Dendritic cell treated with granulocyte-macrophage colony-stimulating factor and Interleukin-4, amounts not matched to agents 40 ng/mL and 50 ng/mL, for 4 days (primary cell): Measurements from ENCODE around the gene RYR2.

Experiments used
- H3K27ac Mint-ChIP-seq: one replicate; pipeline ENCODE4 v1.8.0; 2022; ENCODE audit warnings: mild to moderate bottlenecking, mixed read lengths
- H3K27me3 Mint-ChIP-seq: one replicate; pipeline ENCODE4 v1.8.0; 2022; ENCODE audit warnings: mild to moderate bottlenecking, mixed read lengths
- H3K36me3 Mint-ChIP-seq: one replicate; pipeline ENCODE4 v1.8.0; 2022; ENCODE audit warnings: low read depth, mixed read lengths
- H3K4me1 Mint-ChIP-seq: one replicate; pipeline ENCODE4 v1.8.0; 2022; ENCODE audit warnings: low read depth, mixed read lengths
- H3K4me3 Mint-ChIP-seq: one replicate; pipeline ENCODE4 v1.8.0; 2022; ENCODE audit warnings: mild to moderate bottlenecking, moderate library complexity, mixed read lengths
- H3K9me3 Mint-ChIP-seq: one replicate; pipeline ENCODE4 v1.8.0; 2022; ENCODE audit warnings: mixed read lengths
- intact Hi-C: fragments of 100-400 bp; cut with micrococcal nuclease; formaldehyde crosslinking; loops from one replicate; pipeline ENCODE4 v1.15.0; 2022

Gene RYR2

DNA sequence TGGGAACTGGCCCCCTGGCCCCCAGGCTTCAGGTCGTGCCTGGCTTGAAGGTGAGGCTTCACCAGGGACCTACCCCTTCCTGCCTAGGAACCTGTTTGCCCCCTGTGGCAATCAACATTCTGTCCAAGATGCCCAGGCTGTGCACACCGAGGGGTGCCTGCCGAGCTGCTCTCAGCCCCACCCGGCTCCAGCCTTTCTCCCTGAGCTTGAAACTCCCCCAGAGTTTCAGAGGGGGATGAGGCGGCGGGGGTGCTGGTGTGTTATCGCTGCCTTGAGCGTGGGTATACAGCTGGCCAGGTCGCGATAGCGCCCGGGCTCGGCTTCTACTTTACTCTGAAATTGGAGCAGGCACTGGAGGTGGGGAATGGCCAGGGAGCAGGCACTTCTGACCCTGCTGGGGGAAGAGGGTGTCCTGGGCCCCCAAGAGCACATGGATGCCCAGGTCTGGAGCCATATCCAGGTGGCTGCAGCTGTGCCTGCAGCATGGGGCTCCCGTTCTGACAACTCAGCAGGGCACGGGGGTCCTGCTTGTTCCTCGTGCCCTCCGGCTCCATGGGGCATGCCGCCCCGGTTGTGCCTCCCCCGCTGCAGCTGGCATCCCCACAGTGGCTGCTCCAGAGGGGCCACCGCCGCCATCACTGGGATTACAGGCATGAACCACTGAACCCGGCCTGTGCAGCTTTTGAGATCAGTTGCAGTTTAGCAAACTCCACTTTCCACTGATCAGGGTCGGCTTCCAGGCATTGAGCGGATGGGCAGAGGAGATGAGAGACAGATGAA is 29.8 kb downstream of the RYR2 start:
- peaks cover 24% of the 10 kb centered on the region for H3K9me3 Mint-ChIP-seq
- intact Hi-C loops = no loop called here
- no peaks in the 10 kb centered on the region for H3K27me3 Mint-ChIP-seq
- H3K36me3 Mint-ChIP-seq = no peaks in the 10 kb centered on the region
- no peak overlapping the region for H3K27ac Mint-ChIP-seq
- H3K4me3 Mint-ChIP-seq = no peak overlapping the region
- H3K4me1 Mint-ChIP-seq = no peaks in the 10 kb centered on the region

- Mint-ChIP-seq H3K27me3 (no peaks in the 10 kb centered on the region), H3K9me3 (peaks cover 24% of the 10 kb centered on the region), H3K4me3 (no peak overlapping the region), H3K4me1 (no peaks in the 10 kb centered on the region), H3K36me3 (no peaks in the 10 kb centered on the region), H3K27ac (no peak overlapping the region)
- intact Hi-C loops = no loop called here
These were observed 32.6 kb downstream of the RYR2 start for GRCh38 chr1:237074371-237075117.

DNA sequence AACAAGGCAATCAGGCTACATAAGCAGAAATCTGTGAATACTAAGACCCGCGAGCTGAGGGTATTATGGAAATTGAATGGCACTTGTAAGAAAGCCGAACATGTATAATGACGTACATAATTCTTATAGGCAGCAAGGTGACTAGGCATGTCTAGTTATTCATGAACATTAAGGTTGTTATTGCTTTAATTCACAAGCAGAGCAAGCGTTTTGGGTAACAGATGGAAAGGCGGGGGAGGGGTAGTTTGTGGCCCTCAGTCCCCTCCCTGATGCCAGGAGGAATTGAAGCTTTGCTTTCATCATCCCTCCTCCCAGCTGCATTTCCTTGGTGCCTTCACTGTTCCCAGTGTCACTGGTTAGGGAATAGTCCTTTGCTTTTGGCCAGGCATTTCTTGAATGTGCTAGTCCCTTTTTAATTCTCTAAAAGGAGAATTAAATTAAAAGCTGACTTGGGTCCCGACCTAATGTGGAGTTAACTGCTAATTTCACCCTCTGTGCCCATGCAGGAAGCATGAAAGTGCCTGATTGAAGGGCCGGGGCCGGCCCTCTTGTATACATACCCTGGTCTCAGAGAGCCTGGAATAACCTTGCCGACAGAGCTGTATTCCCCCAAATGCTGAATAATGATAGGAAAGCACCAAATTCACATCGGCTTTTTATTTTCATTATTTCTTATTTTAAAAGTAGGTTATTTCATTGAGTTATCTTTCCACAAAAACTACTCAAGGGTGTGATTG is 42.5 kb downstream of the RYR2 start:
- Mint-ChIP-seq H3K4me3 (no peak overlapping the region), H3K9me3 (no peaks in the 10 kb centered on the region), H3K4me1 (no peaks in the 10 kb centered on the region), H3K27ac (no peak overlapping the region), H3K36me3 (no peaks in the 10 kb centered on the region), H3K27me3 (no peaks in the 10 kb centered on the region)
- intact Hi-C loops = no loop called here

DNA sequence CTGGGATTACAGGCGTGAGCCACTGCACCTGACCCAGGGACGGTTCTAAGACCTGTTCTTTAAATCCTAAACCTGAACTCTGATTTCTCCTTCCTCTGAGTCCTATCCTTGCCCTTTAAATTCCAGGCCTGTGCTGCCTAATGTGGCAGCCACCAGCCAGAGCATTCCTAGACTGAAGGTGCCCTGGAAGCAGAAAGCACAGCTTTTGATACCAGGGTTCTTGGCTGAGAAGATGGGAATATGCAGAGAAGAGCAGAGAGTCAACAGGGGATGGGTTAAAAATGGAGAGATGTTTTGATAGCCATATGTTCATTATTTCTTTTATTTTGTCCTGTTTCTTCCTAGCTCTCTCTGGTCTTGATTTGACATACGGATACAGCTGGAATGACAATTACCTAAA is 49.7 kb downstream of the RYR2 start:
- no peaks in the 10 kb centered on the region for H3K36me3 Mint-ChIP-seq
- intact Hi-C loops = no loop called here
- no peaks in the 10 kb centered on the region for H3K9me3 Mint-ChIP-seq
- H3K27me3 Mint-ChIP-seq = no peaks in the 10 kb centered on the region
- no peak overlapping the region for H3K4me3 Mint-ChIP-seq
- no peak overlapping the region for H3K27ac Mint-ChIP-seq
- no peaks in the 10 kb centered on the region for H3K4me1 Mint-ChIP-seq

DNA sequence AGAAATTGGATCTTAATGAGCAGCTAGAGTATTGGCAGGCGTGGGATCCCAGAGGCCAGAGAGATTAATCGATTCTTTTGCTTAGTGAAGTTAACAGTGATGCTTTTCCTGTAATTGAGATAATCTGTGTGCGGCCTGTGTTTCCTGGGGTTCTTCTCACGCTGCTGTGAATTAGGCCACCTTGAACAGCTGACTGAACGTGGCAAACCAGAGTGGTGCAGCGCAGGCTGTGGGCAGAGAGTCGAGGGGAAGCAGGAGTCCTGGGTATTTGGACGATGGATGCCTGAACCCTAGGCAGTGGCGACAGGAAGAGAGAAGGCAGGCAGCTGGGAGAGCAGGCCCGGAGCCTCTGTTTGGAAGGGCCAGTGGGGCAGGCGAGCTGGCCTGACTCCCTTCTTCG is 51.7 kb downstream of the RYR2 start:
- Mint-ChIP-seq H3K4me3 (no peak overlapping the region), H3K27me3 (no peaks in the 10 kb centered on the region), H3K9me3 (no peaks in the 10 kb centered on the region), H3K36me3 (no peaks in the 10 kb centered on the region), H3K4me1 (no peaks in the 10 kb centered on the region), H3K27ac (no peak overlapping the region)
- intact Hi-C loops = no loop called here

DNA sequence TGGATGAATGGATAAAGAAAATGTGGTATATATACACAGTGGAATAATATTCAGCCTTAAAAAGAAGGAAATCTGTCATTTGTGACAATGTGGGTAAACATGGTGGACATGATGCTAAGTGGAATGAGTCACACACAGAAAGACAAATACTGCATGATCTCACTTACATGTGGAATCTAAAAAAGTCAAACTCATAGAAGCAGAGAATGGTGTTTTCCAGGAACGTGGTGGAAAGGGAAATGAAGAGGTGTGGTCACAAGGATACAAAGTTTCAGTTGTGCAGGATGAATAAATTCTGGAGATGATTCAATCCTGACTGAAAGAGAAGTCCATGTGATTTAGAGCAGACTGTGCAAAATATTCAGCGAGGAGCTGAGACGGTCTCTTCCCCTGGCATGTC is 56.6 kb downstream of the RYR2 start:
- Mint-ChIP-seq H3K9me3 (no peaks in the 10 kb centered on the region), H3K27ac (no peak overlapping the region), H3K4me3 (no peak overlapping the region), H3K4me1 (no peaks in the 10 kb centered on the region), H3K27me3 (no peaks in the 10 kb centered on the region), H3K36me3 (no peaks in the 10 kb centered on the region)
- intact Hi-C loops = no loop called here

DNA sequence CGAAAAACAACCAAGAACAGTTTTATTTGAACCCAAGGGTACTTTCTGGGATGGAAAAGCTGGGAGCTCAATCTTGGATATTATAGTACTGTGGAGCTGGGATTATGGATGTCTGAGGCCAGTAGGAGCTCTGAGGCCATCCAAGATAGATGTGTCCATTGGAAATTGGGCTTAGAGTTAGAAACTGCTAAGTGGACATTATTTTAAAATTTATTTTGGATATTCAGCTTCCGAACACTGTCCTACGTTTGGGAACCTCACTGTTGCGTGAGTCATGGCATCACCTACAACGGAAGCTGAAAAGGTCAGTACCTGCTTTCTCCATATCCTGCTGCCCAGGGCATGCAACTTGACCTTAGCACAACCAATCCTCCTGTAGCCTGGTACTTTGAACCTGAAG is 61.0 kb downstream of the RYR2 start:
- no peaks in the 10 kb centered on the region for H3K4me1 Mint-ChIP-seq

DNA sequence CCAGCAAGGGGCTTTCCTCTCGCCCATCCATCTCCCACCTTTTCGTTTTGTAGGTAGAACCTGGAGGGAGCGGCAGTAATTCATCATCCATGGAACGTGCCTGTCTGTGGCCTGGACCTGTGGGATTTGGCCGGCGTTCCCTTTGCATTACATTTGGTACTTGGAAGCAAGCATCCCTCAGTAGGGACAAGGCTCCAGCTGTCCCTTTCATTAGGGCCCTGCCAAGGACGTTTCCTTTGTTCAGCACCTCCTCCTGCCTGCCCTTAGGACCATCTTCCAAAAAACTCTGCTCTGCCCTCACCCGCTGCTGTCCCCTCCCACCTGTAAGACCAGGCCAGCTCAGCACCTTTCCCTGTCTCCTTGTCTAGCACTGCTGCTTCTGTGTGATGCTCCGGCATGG is 62.1 kb downstream of the RYR2 start:
- no peak overlapping the region for H3K4me3 Mint-ChIP-seq
- no peaks in the 10 kb centered on the region for H3K4me1 Mint-ChIP-seq
- H3K9me3 Mint-ChIP-seq = no peaks in the 10 kb centered on the region
- intact Hi-C loops = no loop called here
- no peaks in the 10 kb centered on the region for H3K36me3 Mint-ChIP-seq
- no peaks in the 10 kb centered on the region for H3K27me3 Mint-ChIP-seq
- no peak overlapping the region for H3K27ac Mint-ChIP-seq

More for the DNA sequence above, 61.0 kb downstream of the RYR2 start:
- Mint-ChIP-seq H3K27ac (no peak overlapping the region), H3K9me3 (no peaks in the 10 kb centered on the region), H3K27me3 (no peaks in the 10 kb centered on the region), H3K36me3 (no peaks in the 10 kb centered on the region), H3K4me3 (no peak overlapping the region)
- intact Hi-C loops = no loop called here

GRCh38 chr1:237105826-237106225 is 63.8 kb downstream of the RYR2 start:
- Mint-ChIP-seq H3K27me3 (no peaks in the 10 kb centered on the region), H3K36me3 (no peaks in the 10 kb centered on the region), H3K4me3 (no peak overlapping the region), H3K9me3 (no peaks in the 10 kb centered on the region), H3K27ac (no peak overlapping the region), H3K4me1 (no peaks in the 10 kb centered on the region)
- intact Hi-C loops = no loop called here

DNA sequence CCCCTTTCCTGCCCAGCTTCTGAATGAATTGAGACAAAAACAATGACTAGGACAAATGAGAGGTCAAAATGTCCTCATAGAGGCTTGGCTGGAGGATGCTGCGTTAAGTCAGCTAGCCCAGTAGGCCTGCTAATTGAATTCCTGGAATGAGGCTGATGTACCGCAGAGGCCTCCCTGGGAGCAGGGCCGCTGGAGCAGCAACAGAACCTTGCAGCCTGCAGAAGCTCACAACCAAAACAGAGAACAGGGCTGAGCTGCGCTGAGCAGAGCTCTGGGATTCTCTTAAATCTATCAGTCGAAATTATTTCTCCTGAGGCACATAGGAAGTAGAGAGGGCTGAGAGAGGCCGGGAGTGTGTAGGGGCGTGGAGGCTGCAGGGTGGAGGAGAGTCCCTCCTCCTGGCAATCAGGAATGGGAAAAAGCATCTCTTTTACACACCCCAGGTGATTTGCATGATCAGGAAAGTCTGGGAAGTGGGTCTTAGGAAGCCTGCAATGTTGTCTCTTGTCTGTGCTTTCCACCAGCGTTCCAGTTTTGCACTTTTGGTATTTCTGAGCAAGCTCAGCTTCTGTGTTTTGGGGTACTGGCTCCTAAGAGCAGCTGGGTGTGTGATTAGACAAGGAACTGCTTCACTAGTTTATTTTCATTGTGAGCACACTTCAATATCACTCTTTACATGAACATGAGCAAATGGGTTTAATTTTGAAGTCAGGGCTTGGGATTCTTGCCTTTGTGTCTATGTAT is 66.5 kb downstream of the RYR2 start:
- Mint-ChIP-seq H3K36me3 (no peaks in the 10 kb centered on the region), H3K27ac (no peak overlapping the region), H3K4me1 (no peaks in the 10 kb centered on the region), H3K27me3 (no peaks in the 10 kb centered on the region), H3K4me3 (no peak overlapping the region), H3K9me3 (no peaks in the 10 kb centered on the region)
- intact Hi-C loops = no loop called here

- Mint-ChIP-seq H3K27me3 (no peaks in the 10 kb centered on the region), H3K27ac (no peak overlapping the region), H3K4me3 (no peak overlapping the region), H3K9me3 (no peaks in the 10 kb centered on the region), H3K36me3 (no peaks in the 10 kb centered on the region), H3K4me1 (no peaks in the 10 kb centered on the region)
- intact Hi-C loops = no loop called here
These were observed 69.8 kb downstream of the RYR2 start for GRCh38 chr1:237111807-237112206.

GRCh38 chr1:237112663-237113062 is 70.7 kb downstream of the RYR2 start:
- no peaks in the 10 kb centered on the region for H3K4me1 Mint-ChIP-seq
- no peak overlapping the region for H3K27ac Mint-ChIP-seq
- intact Hi-C loops = no loop called here
- H3K27me3 Mint-ChIP-seq = no peaks in the 10 kb centered on the region
- no peaks in the 10 kb centered on the region for H3K9me3 Mint-ChIP-seq
- no peaks in the 10 kb centered on the region for H3K36me3 Mint-ChIP-seq
- H3K4me3 Mint-ChIP-seq = no peak overlapping the region

DNA sequence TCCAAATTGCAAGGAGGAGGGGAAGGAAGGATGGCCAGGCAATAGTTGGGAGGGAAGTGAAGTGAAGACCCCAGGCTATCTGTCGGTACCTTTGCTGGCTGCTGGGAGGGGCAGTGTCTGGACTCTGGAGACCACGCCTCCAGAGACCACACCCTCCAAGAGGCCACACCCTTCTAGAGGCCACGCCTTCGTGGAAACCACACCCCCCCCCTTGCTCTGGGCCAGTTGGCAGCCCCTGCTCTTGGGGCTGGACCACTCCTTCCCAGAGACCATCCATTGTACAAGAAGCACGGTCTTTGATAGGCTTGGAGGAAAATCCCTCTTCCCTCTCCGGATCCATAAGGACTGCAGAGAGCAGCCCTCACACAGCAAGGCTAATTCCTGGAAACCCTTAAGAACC is 73.1 kb downstream of the RYR2 start:
- Mint-ChIP-seq H3K27ac (no peak overlapping the region), H3K36me3 (no peaks in the 10 kb centered on the region), H3K4me3 (no peak overlapping the region), H3K4me1 (no peaks in the 10 kb centered on the region), H3K27me3 (no peaks in the 10 kb centered on the region), H3K9me3 (no peaks in the 10 kb centered on the region)
- intact Hi-C loops = no loop called here

- H3K27me3 Mint-ChIP-seq = no peaks in the 10 kb centered on the region
- H3K9me3 Mint-ChIP-seq = no peaks in the 10 kb centered on the region
- H3K4me3 Mint-ChIP-seq = no peak overlapping the region
- no peak overlapping the region for H3K27ac Mint-ChIP-seq
- no peaks in the 10 kb centered on the region for H3K36me3 Mint-ChIP-seq
- no peaks in the 10 kb centered on the region for H3K4me1 Mint-ChIP-seq
- intact Hi-C loops = no loop called here
These were observed 77.1 kb downstream of the RYR2 start for GRCh38 chr1:237119091-237119490.
